Epidermal melanocyte (primary cell): ENCODE data around the gene TMEM147.

ENCODE experiments used
- DNase-seq: peaks from one replicate; pipeline ENCODE4 v3.0.0; 2011; ENCODE audit warnings: low spot score; ENCODE audit not compliant: insufficient read length

The TMEM147 gene

DNA sequence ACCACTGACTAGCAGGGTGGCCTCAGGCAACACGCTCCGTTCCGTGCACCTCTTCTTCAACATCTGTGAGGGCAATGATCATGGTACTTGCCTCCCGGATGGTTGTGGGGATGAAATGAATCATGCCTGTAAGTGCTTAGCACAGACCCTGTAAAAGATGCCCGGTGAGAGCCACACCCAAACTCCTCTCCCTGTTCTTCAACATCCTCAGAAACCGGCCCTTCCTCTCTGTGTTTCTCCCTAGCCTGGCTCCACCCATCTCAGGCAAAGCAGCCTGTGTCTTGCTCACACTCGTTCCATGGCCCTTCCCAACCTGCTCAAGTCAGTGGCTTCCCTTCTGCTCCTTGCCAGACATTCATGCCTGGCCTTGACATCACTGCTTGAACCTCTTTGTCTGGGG, 26.1 kb upstream of the TMEM147 start:
- no peak for DNase-seq

DNA sequence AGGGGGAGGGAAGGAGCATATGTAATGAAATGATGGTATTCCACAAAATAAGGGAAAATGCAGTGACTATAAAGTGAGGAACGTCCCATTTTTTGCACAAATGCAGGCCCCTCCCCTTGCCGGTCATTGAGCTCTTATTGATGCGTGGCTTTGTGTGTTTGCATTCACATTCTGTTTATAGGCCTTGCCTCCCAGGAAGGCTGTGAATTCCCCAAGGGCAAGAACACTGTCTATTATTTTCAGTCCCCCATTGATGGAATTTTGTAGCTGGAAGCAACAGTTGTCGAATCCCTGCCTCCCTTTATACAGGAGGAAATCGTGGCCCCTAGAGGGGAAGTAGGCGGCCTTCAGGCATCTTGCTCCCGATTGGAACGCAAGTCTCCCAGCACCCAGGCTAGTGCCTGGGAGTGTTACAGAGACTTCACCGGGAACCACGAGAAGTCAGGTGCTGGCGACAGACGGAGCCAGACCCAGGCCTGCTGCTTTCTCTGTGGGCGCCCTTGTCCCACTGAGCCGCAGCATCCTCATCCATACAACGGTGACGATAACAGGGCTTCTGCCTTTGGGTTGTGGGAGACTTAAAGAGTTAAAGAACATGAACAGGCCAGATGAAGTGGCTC, 24.2 kb upstream of the TMEM147 start:
- no peak for DNase-seq

DNA sequence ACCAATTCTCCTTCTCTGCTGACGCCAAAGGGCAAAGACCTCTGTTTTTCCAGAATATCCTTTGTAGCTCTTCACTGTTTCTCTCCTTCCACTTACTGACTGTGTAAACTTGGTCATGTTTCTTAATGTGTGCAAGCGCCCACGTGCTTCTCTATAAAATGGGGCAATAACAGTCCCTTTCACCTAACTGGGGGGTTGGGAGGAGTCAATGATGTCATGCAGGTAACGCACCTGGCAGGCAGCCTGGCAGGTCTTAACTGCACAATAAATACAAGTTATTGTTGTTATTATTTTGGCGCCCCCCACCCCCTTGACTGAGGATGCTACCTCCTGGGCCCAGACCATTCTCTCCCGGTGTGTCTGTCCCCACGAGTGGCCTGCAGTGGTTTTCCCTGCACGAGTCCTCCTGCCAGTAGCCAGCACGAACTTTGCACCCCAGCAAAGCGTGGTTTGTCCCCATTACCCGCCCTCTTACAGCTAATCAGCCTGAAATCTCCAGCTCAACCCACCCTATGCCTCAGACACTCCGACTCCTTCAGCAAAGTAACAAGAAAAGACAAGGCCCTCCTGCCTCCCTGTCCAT, 22.6 kb upstream of the TMEM147 start:
- DNase-seq: no peak

DNA sequence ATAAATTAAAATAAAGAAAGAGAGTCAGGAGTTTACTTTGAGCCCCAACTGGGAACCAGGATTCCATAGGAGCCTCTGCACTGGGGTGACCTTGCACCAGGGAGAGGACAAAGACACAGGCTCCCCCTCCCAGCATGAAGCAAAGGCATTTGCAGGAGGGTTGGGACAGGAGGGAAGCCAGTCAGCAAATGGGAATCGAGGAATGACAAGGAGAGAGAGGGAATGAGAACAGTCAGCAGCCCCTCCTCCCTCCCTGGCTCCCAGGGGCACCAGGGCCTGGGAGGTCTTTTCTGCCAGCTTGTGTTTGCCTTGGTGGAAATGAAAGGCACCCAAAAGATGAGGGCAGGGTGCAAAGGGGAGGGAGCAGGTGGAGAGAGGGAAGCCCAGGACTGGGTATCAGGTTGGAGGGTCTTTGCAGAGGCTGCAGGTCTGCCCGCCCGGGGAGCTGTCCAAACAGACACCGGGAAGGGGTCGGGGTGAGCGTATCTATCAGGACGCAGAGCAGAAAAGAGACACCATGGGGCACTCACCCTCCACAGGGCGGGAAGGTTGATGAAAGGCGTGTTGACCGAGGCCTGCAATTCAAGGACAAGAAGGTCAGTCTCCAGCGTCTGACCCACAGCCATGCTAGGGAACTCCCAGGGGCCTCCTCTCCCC, 21.1 kb upstream of the TMEM147 start:
- DNase-seq: no peak

DNA sequence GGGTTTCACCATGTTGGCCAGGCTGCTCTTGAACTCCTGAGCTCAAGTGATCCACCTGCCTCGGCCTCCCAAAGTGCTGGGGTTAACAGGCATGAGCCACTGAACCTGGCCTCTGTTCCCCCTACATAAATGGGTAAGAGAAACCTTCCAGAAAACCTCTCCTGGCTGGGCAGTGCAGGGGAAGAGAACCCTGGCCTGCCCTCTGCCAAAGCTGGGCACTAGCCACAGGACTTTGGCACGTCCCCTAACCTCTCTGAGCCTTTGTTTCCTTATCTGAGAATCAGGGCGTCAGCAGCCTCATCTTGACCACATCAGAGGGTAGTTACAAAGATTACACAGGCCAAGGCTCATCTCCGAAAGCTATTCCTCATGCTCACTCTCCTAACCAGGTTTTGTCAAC, 19.6 kb upstream of the TMEM147 start:
- DNase-seq: no peak

DNA sequence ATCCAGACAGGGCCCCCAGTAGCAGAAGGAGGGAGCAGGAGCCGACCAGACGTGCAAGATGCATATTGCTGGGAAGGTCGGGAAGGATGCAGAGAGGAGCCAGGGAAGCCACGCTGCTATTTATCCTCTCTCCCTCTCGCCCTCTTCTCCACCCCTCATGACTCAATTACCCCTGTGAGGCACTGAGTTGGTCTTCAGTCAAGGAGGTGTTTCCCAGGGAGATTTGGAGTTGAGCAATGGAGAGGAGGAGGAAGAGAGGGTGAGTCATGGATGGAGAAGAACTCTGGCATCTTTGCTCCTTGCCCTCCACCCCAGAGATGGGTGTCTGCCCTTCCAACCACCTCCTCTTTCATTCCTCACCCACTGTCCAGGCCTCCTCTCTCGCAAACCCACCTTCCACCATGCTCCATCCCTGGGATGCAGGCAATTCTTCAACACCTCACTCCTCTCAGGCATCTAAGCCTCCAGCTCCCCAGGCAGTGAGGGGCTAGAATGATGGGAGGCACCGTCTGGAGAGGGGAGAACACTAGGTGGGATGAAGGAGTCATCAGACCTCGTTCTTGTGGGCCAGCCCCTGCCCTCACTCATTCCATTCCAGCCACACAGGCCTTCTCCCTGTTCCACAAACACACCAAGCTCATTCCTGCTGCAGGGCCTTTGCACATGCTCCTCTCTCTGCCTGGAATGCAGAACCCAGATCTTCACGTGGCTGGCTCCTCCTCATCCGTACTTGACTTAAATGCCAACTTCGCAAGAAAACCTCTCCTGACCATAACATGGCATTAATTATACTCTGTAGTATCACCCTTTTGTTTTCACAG, 17.0 kb upstream of the TMEM147 start, which contains the start of gene SBSN:
Gene SBSN (minus strand): TSS at position 94 of the 821 bp plus-strand sequence. CDS start 30 bp downstream, at position 64.
- no peak for DNase-seq

DNA sequence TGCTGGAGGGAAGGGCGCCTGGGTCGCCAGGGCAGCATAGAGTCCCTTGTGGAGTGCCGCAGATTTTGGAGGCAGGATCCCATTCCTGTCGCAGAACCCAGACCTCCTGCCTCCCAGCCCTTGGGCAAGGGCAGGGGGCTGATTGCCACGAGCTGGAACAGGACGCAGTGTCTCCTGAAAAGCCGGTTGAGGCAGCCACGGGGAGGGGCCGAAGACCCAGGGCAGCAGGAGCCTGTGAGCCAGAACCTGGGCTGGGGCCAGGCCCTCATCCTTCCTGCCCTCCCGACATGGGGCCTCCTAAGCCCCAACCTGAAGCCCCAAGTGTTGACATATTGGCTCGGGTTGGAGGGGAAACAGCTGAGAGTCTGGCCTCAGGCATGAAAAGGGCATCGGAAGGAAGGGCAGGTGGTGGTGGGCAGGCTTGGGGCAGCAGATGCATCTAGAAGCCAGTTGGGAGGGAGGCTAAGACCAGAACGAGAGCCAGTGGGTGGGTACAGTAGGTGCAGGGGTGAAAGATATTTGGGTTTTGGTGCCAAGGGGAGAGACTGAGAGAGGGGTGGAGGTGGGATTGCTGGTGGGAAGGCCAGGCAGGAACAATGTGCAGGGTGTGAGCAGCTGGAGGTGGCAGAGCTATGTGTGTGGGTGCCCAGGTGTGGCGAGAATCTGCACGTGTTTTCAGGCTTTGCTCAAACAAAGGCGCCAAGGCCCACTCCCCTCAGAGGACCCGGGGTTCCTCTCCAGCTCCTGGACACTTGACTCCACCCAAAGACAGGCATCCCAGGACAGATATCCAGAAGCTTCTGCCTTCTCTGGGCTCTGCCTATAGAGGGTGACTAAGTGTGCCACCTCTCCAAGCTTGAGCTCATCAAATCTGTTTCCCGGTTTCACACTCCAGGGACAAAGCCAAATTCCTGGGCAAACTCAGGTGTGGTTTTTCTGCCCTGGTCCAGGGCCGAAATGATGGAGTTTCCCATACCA, 15.9 kb upstream of the TMEM147 start:
- DNase-seq: no peak

DNA sequence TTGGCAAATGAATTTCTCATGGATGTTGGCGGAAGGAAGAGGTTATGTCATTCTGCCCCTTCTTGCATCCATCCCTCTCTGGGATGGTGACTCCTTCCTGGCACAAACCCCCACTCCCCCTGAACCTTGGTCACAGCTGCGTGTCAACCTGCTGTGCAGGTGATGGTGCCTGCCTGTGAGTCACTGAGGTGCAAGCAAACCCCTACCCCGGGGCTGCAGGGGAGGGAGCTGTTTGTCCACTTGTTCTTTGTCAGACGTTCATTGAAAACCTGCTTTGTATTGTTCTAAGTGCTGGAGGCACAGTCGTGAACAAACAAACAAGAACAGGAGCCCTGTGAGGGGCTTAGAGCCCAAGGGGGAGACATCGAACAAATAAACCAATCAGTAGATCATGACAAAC, 14.1 kb upstream of the TMEM147 start:
- no peak for DNase-seq

DNA sequence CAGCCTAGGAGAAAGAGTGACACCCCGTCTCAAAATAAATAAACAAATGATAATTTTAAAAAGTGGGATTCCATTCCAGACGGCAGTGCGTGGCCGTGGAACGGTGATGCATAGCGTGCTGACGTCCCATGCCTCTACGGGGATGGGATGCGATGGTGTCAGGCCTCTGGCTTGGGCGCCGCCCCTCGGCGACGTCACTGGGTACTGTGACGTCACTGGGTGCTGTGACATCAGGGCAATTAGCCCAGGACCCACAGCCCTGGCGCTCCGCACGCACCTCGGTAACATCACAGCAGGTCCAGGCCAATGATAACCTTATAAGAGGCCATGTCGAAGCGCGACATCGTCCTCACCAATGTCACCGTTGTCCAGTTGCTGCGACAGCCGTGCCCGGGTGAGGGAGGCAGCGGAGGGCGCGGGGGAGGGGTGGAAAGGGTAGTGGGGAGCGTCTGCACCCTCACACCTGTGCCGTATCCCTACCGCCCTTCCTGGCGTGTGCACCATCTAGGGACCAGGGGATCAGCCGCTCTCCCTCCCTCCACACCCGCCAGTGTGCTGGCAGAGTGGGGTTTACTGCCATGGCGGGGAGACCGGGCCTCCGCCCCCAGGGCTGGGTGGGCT, 12.1 kb upstream of the TMEM147 start, which contains the start of gene GAPDHS:
Gene GAPDHS (plus strand): TSS at position 256 of the 621 bp plus-strand sequence. CDS start 72 bp downstream, at position 328.
- no peak for DNase-seq

DNA sequence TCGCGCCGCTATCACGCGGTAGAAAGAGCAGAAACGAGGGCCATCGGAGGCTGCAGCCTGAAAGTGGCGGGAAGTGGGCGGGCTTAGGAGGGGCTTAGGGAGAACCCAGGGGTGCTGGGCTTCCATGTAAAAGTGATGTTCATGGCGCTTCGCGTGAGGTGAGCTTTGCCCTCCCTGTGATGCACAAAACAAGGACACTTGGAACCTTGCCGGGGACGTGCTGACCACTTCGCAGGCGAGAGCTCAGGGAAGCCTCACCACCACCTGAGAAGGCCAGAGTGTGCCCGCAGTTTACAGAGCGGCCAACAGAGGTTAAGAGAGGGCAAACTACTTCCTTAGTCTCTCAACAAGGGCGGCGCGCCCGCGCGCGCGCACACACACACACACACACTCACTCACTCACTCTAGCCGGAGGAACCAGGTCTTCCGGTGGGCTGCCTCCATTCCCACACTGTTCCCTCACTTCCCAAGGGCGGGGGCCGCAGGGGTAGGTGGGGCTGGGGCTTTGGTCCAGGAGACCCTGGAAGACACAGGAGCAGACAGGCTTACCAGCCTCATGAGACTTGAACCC, 11.5 kb upstream of the TMEM147 start:
- DNase-seq: no peak

DNA sequence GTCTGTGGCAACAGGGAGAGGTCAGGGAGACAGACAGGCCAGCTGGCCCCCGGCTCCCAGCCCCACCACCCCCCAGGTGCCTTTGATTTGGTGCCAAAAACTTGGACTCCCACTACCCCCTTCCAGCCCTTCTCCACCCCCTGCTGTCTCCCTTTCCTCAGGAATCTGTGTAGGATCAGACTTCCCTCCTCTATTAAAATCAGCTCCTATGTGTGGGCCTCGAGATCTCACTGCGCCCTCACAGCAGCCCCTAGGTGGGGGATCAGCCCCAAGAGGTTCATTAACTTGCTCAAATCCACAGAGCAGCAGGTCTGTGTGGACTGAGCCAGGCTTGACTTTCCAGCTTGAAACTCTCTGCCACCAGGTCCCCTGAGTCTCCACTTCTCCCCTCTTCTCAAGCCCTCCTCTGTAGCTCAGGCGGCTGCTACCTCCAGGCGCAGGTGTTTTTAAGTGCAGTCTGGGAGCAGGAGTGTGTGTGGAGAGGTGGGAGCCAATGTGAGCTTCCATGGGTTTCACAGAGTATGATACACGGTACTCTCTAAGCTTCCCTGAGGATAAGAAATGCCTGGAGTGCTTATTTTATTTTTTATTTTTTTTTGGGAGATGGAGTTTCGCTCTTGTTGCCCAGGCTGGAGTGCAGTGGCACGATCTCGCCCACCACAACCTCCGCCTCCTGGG, 10.5 kb upstream of the TMEM147 start:
- DNase-seq: no peak

DNA sequence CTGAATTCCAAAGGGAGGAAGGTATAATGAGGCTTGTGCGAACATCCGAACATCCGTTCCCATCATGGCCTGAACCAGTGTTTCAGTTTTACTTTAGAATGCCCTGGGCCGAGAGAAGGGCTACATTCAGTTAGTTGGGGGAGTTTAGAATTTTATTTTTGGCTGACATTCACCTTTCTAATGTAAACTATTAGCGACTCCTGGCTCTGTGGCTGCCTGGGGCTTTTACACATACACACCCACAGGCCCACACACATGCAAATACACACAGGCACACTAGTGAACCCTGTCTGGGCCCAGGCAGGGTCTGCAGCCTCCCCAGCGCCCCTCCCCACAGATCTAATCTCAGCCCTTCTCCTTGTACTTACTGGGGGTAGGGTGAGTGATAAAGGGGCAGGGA, 6.1 kb upstream of the TMEM147 start:
- DNase-seq: no peak

DNA sequence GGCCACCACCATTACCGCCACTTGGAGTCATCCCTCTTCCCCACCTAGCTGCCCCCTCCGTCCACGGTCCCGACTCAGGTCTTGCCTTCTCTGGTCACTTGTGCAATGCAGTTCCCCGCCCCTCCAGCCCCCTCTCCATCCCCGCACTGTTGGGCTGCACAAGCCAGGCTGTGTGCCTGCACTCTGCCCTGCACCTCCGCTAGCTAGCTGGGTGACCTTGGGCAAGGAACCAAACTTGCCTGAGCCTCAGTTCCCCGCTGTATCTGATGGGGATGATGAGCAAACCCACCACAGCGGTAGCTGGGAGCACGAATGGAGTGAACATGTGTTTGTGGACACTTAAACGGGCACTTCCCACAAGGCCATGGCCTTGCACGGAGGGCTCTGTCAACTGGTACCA, 5.6 kb upstream of the TMEM147 start:
- DNase-seq: no peak

DNA sequence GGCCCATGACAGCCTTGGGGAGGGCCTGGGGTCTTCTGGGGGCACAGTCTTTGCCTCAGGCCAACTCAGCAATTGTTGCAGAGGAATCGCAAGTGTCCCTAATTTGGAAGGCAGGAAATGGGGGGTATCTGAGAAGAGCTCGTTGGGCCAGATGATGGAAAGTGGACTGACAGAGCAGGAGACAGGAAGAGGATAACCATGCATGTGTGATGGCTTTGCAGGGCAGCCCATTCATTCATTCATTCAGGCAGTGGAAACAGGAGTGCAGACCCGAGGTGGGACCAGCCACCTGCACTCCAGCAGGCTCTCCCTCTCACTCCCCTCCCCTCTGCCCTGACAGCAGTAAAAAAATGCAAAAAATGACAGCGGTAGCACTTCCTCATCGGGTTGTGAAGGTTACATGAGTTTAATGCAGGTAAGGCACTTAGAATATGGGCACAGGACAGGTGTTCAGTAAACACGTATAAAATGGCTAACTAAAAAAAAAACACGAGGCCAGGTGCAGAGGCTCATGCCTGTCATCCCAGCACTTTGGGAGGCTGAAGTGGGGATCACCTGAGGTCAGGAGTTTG, 5.0 kb upstream of the TMEM147 start:
- DNase-seq: no peak

DNA sequence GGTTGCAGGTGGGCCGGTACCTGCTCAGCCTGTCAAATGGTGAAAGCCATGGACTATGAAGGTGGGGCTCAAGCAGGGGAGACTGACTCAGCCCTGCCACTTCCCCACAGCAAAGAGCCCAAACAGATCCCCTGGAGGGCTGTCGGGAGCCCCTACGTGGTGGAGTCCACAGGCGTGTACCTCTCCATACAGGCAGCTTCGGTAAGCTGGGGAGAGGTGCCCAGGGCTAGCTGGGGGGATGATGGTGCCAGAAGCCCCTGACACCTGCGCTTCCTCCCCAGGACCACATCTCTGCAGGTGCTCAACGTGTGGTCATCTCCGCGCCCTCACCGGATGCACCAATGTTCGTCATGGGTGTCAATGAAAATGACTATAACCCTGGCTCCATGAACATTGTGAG, 3.2 kb upstream of the TMEM147 start:
- no peak for DNase-seq

DNA sequence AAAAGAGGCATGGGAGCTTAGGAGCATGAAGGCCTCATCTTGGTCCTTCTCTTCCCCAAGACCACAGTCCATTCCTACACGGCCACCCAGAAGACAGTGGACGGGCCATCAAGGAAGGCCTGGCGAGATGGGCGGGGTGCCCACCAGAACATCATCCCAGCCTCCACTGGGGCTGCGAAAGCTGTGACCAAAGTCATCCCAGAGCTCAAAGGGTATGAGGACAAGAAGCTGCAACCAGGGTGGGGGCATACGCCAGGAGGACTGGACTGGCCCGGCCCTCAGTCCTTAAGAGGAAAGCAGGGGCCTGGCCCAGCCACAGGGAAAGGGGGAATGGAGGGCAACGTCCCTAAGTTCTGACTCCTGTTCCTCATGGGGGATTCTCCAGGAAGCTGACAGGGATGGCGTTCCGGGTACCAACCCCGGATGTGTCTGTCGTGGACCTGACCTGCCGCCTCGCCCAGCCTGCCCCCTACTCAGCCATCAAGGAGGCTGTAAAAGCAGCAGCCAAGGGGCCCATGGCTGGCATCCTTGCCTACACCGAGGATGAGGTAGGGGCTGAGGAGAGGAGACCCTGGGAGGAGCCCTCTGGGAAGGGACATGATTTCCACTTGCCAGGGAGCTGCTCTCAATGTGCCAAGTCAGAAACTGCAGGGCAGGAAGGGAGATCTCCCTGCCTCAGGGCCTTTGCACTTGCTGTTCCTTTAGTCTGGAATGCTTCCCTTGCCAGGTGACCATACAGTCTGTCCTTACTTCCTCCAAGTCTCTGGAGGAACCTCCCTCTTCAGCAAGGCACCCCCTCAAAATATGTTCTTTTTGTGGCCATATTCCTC, 1.9 kb upstream of the TMEM147 start:
- DNase-seq: no peak

DNA sequence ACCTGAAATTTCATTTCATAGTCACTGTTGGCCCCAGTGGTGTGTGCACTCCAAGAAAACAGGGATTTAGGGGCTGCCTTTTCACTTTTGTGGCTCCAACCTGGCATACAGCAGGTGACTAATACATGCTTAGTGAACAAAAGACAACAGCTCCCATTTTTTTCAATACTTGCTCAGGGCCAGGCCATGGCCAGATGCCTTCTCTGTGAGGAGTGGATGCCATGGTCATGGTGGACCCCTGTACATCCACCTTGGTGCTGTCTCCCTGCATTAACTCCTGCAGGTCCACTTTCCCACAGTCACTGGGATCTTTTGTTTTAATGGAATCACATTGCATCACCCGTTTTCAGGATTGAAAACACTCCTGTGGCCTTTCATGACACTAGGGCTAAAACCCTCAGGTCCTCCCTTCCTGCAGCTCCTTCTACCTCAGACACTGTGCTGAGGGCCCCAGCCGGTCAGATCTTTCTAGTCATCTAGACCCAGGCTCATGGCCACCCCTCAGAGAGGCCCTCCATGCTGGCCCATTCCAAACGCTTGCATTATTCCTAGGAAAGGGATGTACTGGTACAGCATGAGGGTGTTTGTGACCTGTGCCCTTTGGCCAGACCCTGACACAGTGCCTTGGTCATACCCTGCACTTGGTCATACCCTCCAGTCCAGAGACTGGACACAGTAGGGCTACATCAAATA, 1.2 kb upstream of the TMEM147 start:
- no peak for DNase-seq
